ENCODE results near the gene DNAH12. TPM values are rescaled to one million over a fixed set of nuclear protein-coding genes. Genes with fewer than 3 reads are reported as not detected.
"Not testable (repeated sequence)": the region's sequence is repeated elsewhere in the genome, so short reads cannot be mapped to it uniquely, and the experiment has no call there.

DNAH12 gene
- total RNA-seq, 1 donor from 2014 or later: not detected

GRCh38 chr3:57420001-57420400 is 124.1 kb downstream of the DNAH12 start:
- no peaks in the 10 kb centered on the region for H3K4me1 Mint-ChIP-seq
- no peak overlapping the region for H3K4me3 Mint-ChIP-seq
- no peak for DNase-seq
- H3K27ac Mint-ChIP-seq: no peak overlapping the region
- H3K9me3 Mint-ChIP-seq: no peaks in the 10 kb centered on the region
- H3K36me3 Mint-ChIP-seq (ENCODE audit: low read depth): no peaks in the 10 kb centered on the region
- intact Hi-C loops (cut with micrococcal nuclease): no loop called here
- H3K27me3 Mint-ChIP-seq: peaks cover 3% of the 10 kb centered on the region

- DNase-seq: no peak
- H3K36me3 Mint-ChIP-seq (ENCODE audit: low read depth): no peaks in the 10 kb centered on the region
- intact Hi-C loops (cut with micrococcal nuclease): no loop called here
- H3K4me3 Mint-ChIP-seq: no peak overlapping the region
- H3K27ac Mint-ChIP-seq: no peak overlapping the region
- peaks cover 4% of the 10 kb centered on the region for H3K9me3 Mint-ChIP-seq
- H3K27me3 Mint-ChIP-seq: peaks cover 13% of the 10 kb centered on the region
- peaks cover 2% of the 10 kb centered on the region for H3K4me1 Mint-ChIP-seq
These were observed 132.4 kb downstream of the DNAH12 start for GRCh38 chr3:57411715-57412114.

- intact Hi-C loops (cut with micrococcal nuclease): no loop called here
- peaks cover 4% of the 10 kb centered on the region for H3K9me3 Mint-ChIP-seq
- DNase-seq: no peak
- H3K4me3 Mint-ChIP-seq: no peak overlapping the region
- H3K36me3 Mint-ChIP-seq (ENCODE audit: low read depth): no peaks in the 10 kb centered on the region
- H3K27me3 Mint-ChIP-seq: peaks cover 13% of the 10 kb centered on the region
- peaks cover 2% of the 10 kb centered on the region for H3K4me1 Mint-ChIP-seq
- H3K27ac Mint-ChIP-seq: no peak overlapping the region
These were observed 134.7 kb downstream of the DNAH12 start for GRCh38 chr3:57409471-57409870.

GRCh38 chr3:57402675-57403074 is 141.5 kb downstream of the DNAH12 start:
- DNase-seq: no peak
- Mint-ChIP-seq H3K36me3 (ENCODE audit: low read depth) (no peaks in the 10 kb centered on the region), H3K27me3 (peaks cover 25% of the 10 kb centered on the region), H3K4me3 (no peak overlapping the region), H3K27ac (no peak overlapping the region), H3K4me1 (peaks cover 3% of the 10 kb centered on the region), H3K9me3 (no peaks in the 10 kb centered on the region)
- intact Hi-C loops (cut with micrococcal nuclease): no loop called here

GRCh38 chr3:57397175-57398026 is 146.7 kb downstream of the DNAH12 start:
- DNase-seq: peak; percentile 90
- Mint-ChIP-seq H3K4me1 (peaks cover 11% of the 10 kb centered on the region), H3K36me3 (ENCODE audit: low read depth) (no peaks in the 10 kb centered on the region), H3K27ac (peak overlapping the region; percentile 14), H3K9me3 (no peaks in the 10 kb centered on the region), H3K4me3 (no peak overlapping the region), H3K27me3 (peaks cover 18% of the 10 kb centered on the region)
- intact Hi-C loops (cut with micrococcal nuclease): loop anchor here (1.0 to 5.0 kb wide), 3 partner anchors 159 to 460 kb away; partner anchors contain the start of gene PDE12

- Mint-ChIP-seq H3K4me1 (peaks cover 11% of the 10 kb centered on the region), H3K9me3 (no peaks in the 10 kb centered on the region), H3K27ac (no peak overlapping the region), H3K4me3 (no peak overlapping the region), H3K36me3 (ENCODE audit: low read depth) (no peaks in the 10 kb centered on the region), H3K27me3 (peaks cover 8% of the 10 kb centered on the region)
- DNase-seq: no peak
- intact Hi-C loops (cut with micrococcal nuclease): no loop called here
These were observed 150.2 kb downstream of the DNAH12 start for GRCh38 chr3:57393977-57394376.

GRCh38 chr3:57391767-57392166 is 152.4 kb downstream of the DNAH12 start:
- no peaks in the 10 kb centered on the region for H3K36me3 Mint-ChIP-seq (ENCODE audit: low read depth)
- no peak overlapping the region for H3K27ac Mint-ChIP-seq
- peaks cover 4% of the 10 kb centered on the region for H3K4me1 Mint-ChIP-seq
- H3K4me3 Mint-ChIP-seq: no peak overlapping the region
- intact Hi-C loops (cut with micrococcal nuclease): no loop called here
- no peak for DNase-seq
- no peaks in the 10 kb centered on the region for H3K9me3 Mint-ChIP-seq
- H3K27me3 Mint-ChIP-seq: peaks cover 4% of the 10 kb centered on the region

GRCh38 chr3:57389271-57389670 is 154.9 kb downstream of the DNAH12 start:
- Mint-ChIP-seq H3K27me3 (peaks cover 4% of the 10 kb centered on the region), H3K4me1 (peaks cover 3% of the 10 kb centered on the region), H3K27ac (no peak overlapping the region), H3K9me3 (no peaks in the 10 kb centered on the region), H3K36me3 (ENCODE audit: low read depth) (no peaks in the 10 kb centered on the region), H3K4me3 (no peak overlapping the region)
- intact Hi-C loops (cut with micrococcal nuclease): no loop called here
- DNase-seq: no peak

- no peak for DNase-seq
- no peaks in the 10 kb centered on the region for H3K9me3 Mint-ChIP-seq
- no peak overlapping the region for H3K27ac Mint-ChIP-seq
- H3K4me1 Mint-ChIP-seq: no peaks in the 10 kb centered on the region
- intact Hi-C loops (cut with micrococcal nuclease): no loop called here
- no peak overlapping the region for H3K4me3 Mint-ChIP-seq
- peaks cover 5% of the 10 kb centered on the region for H3K27me3 Mint-ChIP-seq
- H3K36me3 Mint-ChIP-seq (ENCODE audit: low read depth): no peaks in the 10 kb centered on the region
These were observed 157.8 kb downstream of the DNAH12 start for GRCh38 chr3:57386307-57386706.

GRCh38 chr3:57385498-57385897 is 158.6 kb downstream of the DNAH12 start:
- Mint-ChIP-seq H3K36me3 (ENCODE audit: low read depth) (no peaks in the 10 kb centered on the region), H3K4me1 (no peaks in the 10 kb centered on the region), H3K27ac (no peak overlapping the region), H3K9me3 (no peaks in the 10 kb centered on the region), H3K4me3 (no peak overlapping the region), H3K27me3 (peaks cover 4% of the 10 kb centered on the region)
- DNase-seq: no peak
- intact Hi-C loops (cut with micrococcal nuclease): no loop called here

- H3K4me1 Mint-ChIP-seq: no peaks in the 10 kb centered on the region
- H3K27me3 Mint-ChIP-seq: peaks cover 6% of the 10 kb centered on the region
- no peak for DNase-seq
- no peaks in the 10 kb centered on the region for H3K36me3 Mint-ChIP-seq (ENCODE audit: low read depth)
- no peak overlapping the region for H3K4me3 Mint-ChIP-seq
- H3K9me3 Mint-ChIP-seq: no peaks in the 10 kb centered on the region
- intact Hi-C loops (cut with micrococcal nuclease): no loop called here
- H3K27ac Mint-ChIP-seq: no peak overlapping the region
These were observed 160.3 kb downstream of the DNAH12 start for GRCh38 chr3:57383838-57384237.

GRCh38 chr3:57383406-57383805 is 160.7 kb downstream of the DNAH12 start:
- peaks cover 10% of the 10 kb centered on the region for H3K27me3 Mint-ChIP-seq
- H3K4me3 Mint-ChIP-seq: no peak overlapping the region
- H3K27ac Mint-ChIP-seq: no peak overlapping the region
- H3K9me3 Mint-ChIP-seq: no peaks in the 10 kb centered on the region
- intact Hi-C loops (cut with micrococcal nuclease): no loop called here
- no peaks in the 10 kb centered on the region for H3K4me1 Mint-ChIP-seq
- H3K36me3 Mint-ChIP-seq (ENCODE audit: low read depth): no peaks in the 10 kb centered on the region
- DNase-seq: no peak

- H3K9me3 Mint-ChIP-seq: no peaks in the 10 kb centered on the region
- no peak for DNase-seq
- no peak overlapping the region for H3K4me3 Mint-ChIP-seq
- no peaks in the 10 kb centered on the region for H3K4me1 Mint-ChIP-seq
- peaks cover 14% of the 10 kb centered on the region for H3K27me3 Mint-ChIP-seq
- no peaks in the 10 kb centered on the region for H3K36me3 Mint-ChIP-seq (ENCODE audit: low read depth)
- H3K27ac Mint-ChIP-seq: no peak overlapping the region
- intact Hi-C loops (cut with micrococcal nuclease): no loop called here
These were observed 161.2 kb downstream of the DNAH12 start for GRCh38 chr3:57382933-57383332.

- Mint-ChIP-seq H3K4me3 (no peak overlapping the region), H3K27me3 (peaks cover 17% of the 10 kb centered on the region), H3K4me1 (no peaks in the 10 kb centered on the region), H3K27ac (no peak overlapping the region), H3K36me3 (ENCODE audit: low read depth) (no peaks in the 10 kb centered on the region), H3K9me3 (no peaks in the 10 kb centered on the region)
- no peak for DNase-seq
- intact Hi-C loops (cut with micrococcal nuclease): no loop called here
These were observed 173.8 kb downstream of the DNAH12 start for GRCh38 chr3:57370341-57370740.

- H3K4me1 Mint-ChIP-seq; H3K36me3 Mint-ChIP-seq (ENCODE audit: low read depth); intact Hi-C loops (cut with micrococcal nuclease); H3K4me3 Mint-ChIP-seq; DNase-seq; H3K9me3 Mint-ChIP-seq; H3K27ac Mint-ChIP-seq: not testable (repeated sequence)
- H3K27me3 Mint-ChIP-seq: peaks cover 11% of the 10 kb centered on the region
These were observed 179.1 kb downstream of the DNAH12 start for GRCh38 chr3:57365089-57365488.
